ENCODE measurements around the gene MEX3A. TPM values are rescaled to one million over a fixed set of nuclear protein-coding genes. Genes with fewer than 3 reads are reported as not detected.
A peak's percentile ranks its signal among the peaks of the same experiment; 100 is the strongest.
"Not testable (repeated sequence)": the region's sequence is repeated elsewhere in the genome, so short reads cannot be mapped to it uniquely, and the experiment has no call there.

MEX3A gene
- total RNA-seq, 2 donors from 2014 or later = 0.15 to 0.42 TPM

DNA sequence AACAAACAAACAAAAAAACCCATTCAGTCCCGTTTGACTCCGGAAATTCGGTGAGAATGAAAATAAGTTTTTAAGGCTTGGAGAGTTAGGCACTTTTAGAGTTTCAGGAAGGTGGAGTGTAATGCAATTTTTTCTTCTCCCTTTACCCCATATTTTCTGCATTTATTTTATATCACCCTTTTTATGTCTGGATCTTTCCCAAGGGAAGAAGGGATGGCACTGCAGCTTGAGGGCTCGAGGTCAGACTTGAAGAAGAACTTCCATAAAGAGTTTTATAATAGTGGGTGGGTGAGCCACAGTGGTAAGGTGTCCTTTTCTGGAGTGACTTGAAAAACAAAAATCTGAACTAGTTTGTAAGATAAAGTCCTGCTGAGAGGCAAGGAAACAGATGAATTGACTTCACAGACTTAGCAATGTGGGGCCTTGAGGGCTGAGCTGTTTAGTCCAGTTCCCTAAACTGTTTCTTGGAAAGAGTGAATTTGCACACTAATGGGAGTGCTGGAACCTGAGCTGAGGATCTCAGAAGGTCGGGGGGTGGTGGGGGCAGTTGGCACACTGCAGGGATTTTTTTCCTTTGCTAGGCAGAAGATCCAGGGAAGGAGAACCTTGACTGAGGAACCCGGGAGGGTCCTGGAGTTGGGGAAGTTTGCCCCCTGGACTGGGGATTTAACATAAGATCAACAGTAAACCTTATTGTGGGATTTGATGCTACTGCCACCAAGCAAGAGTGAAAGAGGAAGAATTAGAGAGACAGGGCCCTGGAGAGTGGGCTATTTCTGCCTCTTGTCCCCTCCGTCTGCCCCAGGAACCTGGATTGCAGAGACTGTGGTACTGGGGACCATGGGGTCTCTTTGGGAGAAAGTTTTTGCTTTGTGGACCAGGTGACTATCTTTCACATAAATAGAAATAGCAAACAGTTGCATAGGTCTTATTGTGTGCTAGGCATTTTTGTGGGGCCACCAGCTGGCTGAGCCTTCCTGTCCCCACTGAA is 1.8 kb upstream of the MEX3A start:
- ATAC-seq (no peak), DNase-seq (no peak)
- intact Hi-C loops (cut with DNase I) = no loop called here

DNA sequence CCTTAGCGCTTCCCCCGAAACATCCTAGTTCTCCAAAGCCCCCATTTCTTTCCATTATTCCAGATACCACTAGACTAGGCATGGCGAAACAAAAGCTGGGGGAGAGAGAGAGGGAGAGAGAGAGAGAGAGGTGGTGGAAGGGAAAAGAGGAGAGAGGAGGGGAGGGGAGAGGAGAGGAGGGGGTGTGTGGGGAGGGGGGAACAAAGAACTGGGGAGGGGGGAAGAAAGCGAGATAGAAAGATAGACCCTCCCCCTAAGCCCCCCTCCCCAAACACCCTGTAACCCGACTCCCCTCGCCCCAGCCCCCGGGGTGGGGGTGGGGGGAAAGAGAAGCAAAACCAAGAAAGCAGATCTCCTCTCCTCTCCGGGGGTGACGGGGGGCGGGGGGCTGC is 352 bp downstream of the MEX3A start:
- intact Hi-C loops (cut with DNase I) = no loop called here
- DNase-seq (no peak), ATAC-seq (peak in 1 of 2 donors; percentile 1)

DNA sequence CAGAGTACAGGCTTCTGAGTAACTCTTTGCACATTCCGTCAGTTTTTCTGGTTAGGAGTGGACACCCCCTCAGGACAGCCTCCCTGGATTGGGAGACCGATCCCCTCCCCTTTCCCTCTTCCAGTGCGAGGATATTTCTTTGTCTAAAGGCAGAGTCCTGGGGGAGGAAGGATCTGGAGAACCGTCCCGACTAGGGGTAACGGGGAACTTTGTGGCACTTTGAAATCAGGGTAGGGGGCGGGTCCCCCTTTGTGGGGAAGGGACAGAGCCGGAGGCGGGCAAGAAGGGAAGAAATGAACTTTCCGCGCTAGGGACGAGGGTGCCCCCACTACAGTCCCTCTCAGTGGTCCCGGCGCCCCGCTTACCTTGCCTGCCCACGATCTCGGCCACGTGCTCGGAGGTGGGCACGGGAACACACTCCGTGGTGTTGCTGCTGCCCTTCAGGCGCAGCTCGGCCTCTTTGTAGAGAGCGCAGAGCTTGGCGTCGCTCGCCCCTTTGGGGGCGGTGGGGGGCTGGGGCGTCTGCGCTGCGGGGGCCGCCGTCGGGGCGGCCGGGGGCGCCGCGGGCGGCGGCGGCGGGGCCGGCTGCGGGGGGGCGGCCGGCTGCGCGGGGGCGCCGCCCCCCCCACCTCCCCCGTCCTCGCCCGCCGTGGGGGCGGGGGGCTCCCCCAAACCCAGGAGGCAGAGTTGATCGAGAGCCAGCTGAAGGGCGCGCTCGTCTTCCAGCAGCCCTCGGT is 917 bp downstream of the MEX3A start:
- ATAC-seq (no peak), DNase-seq (peak; percentile 24)
- intact Hi-C loops (cut with DNase I) = no loop called here

DNA sequence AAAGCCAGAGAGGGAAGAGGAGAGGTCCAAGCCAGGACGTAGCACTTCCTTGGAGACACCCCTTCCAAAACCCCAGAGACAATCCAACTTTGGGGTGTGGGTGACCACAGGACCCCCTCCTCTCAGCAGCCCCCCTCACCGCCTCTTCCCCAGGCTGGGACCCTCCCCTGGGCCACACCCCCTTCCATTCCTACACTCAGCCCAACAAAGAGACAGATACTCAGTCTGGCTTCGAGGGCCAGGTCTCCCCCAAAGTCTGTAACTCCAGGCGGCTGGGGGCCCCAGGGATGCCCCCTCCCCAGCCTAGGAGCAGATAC is 1.4 kb downstream of the MEX3A start:
- no peak for ATAC-seq
- DNase-seq = no peak
- intact Hi-C loops (cut with DNase I) = no loop called here

DNA sequence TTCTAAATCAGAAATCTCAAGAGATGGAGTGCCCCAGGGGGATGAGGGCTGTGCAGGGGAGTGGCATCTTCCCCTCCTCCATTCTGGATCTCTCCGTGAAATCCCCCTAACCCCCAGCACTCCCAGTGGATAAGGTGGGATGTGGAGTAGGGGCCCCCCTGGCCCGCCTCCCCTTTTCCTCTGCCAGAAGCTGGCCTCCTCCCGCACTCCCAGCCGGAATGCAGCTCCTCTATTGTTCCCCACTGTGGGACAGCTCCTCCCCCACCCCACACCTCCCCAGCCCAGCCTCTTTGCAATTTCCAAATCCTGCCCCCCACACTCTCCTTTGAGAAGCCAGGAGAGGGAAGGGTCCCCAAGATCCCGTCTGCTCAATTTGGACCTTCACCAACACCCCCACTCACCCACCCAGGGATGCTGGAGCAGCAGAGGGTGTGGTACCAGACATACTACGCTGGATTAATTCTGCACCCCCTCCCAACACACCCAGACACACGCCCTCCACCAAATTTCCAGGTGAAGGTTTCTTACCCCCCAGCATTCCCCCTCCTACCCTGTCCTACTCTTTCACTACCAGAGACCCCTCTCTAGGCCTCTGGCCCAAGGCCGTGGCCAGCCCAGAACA is 1.9 kb downstream of the MEX3A start:
- no peak for ATAC-seq
- intact Hi-C loops (cut with DNase I) = no loop called here
- no peak for DNase-seq

DNA sequence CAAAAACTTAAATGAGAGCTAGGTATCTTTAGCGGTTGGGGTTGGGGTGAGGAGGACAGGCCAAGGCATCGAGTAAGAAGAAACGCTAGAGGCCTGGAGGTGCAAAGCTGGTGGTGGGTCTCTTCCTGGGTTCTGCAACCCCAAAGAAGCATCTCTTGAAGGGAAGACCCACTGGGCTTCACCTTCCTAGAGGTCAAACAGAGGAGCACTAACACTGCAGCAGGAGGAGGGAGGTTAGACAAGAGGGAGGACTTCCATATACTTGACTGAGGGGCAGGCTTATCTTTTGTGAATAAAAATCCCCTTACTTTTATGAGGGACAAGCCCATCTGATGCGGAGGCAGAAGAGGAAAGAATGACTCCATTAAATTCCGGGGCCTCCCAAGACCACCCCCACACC is 2.5 kb downstream of the MEX3A start:
- intact Hi-C loops (cut with DNase I) = no loop called here
- DNase-seq (no peak), ATAC-seq (no peak)

DNA sequence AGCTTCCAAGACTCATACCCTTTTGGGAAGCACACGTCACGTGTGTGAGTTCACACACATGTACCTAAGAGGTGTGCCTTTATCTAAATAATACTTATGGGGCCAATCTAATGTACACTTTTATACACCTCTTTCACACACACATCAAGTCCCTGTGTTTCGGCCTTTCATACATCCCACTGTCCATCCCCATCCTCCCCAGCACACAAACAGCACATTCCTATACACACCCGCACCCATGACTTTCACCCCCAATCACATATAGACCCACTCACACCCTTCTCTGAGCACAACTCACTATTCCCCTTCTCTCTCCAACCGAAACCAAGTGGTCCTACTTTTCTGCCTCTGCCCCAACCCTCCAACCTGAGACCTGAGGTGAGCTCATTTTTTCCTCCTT is 3.5 kb downstream of the MEX3A start:
- intact Hi-C loops (cut with DNase I) = no loop called here
- no peak for DNase-seq

DNA sequence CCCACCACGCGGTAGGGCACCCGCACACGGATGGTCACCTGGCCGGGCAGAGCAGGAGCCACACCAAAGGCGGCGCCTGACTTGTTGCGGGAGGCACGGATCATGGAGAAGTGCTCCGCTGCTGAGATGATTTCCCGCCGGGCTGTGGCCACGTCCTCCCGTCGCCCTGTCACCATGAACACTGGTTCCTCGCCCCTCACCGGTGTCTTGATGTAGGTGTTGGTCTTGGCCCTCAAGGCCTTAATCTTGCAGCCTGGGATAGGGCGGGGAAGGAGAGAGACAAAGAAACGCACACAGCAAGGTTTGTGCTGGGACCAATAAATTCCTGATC is 4.9 kb downstream of the MEX3A start:
- ATAC-seq = no peak
- intact Hi-C loops (cut with DNase I) = no loop called here

More for the DNA sequence above, 3.5 kb downstream of the MEX3A start:
- no peak for ATAC-seq

DNA sequence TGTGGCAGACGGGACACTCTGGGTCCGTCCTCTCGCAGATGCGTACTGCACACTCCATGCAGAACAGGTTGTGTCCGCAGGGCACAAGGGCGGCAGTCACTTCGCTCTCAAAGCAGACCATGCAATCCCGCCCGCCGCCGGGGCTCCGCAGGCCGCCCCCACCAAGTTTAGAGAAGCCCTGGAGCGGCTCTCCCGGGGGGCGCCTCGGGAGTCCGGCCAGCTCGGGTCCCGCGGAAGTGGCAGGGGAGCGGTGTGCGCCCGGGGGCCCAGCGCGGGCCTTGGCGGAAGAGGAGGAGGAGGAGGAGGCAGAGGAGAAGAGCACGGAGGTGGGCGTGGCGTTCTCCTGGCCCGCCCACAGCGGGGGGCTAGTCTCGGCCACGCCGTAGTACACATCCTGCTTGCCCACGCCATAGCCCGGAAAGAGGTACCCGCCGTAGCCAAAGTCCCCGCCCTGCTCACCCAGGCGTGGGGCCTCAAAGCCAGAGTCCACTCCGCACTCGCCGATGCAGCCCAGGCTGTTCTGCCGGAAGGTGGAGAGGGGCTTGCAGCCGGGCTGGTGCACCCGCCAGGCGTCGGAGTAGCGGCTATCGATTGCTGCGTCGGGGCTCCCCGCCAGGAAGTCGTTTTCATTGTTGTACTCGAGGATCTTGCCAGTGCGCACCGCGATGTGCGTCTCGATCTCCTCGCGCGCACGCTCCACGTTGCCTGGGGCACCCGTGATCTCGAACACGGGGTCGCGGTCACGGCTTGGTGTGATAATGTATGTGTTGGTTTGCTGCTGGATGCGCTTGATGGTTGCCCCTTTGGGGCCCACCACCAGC is 5.4 kb downstream of the MEX3A start:
- peak; percentile 70 to 78 for ATAC-seq
- intact Hi-C loops (cut with DNase I) = no loop called here
- DNase-seq = peak; percentile 79

More for the DNA sequence above, 4.9 kb downstream of the MEX3A start:
- DNase-seq = no peak

DNA sequence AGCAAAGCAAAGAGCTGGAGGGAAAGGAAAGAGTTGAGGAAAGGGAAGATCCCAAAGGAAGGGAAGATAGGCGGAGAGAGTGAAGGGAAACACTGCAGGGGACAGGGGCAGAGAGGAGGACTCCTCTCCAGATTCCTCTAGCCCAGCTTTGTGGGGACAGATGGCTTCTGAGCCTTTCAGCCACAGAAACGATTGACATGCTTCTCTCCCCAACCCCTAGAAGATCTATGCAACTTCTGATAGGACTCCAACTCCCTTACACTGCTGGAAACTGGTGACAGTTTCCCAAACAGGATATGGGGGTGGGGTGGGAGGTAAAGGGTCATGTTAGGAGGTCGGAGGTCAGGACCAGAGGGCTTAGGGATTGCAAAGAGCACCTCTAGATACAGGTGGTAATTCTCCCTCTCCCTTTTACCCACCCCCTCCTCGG is 6.5 kb downstream of the MEX3A start:
- ATAC-seq (no peak), DNase-seq (no peak)
- intact Hi-C loops (cut with DNase I) = no loop called here

DNA sequence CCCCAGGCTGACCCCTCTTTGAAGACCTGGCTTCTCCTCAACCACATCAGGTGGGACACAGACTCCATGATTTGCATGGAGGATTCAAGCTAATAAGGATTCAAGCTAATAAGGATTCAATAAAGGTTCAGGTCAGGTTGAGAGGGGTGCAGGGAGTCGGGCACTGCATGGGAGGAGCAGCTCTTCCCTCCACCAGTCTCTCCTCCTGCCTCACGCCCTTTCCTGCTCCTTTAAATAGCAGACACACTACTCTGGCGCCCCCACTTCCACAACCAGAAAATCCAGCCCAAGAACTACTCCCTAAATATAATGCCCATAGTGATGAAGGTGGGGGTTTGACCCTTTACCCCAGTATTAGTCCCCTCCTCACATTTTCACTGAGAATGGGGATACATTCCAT is 7.1 kb downstream of the MEX3A start:
- intact Hi-C loops (cut with DNase I) = no loop called here
- DNase-seq = no peak
- no peak for ATAC-seq

DNA sequence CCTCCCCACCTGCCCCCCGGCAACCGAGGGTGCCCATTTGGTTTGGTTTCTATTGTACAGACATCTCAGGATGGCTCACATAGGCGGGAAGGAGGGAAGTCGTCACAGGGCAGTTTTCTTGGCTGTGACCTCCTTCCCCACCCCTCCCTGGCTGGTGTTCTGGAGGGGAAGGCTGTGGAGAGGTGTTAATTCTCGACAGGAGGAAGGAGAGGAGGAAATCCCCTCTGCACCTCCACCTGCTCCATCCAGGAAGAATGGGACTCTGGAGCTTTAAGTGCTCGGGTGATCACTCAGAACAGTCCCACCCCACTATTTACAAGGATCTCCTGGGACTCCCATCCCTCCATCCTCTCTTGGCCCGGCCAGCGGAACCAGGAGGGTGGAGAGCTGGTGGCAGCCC is 7.6 kb downstream of the MEX3A start:
- ATAC-seq = no peak

DNA sequence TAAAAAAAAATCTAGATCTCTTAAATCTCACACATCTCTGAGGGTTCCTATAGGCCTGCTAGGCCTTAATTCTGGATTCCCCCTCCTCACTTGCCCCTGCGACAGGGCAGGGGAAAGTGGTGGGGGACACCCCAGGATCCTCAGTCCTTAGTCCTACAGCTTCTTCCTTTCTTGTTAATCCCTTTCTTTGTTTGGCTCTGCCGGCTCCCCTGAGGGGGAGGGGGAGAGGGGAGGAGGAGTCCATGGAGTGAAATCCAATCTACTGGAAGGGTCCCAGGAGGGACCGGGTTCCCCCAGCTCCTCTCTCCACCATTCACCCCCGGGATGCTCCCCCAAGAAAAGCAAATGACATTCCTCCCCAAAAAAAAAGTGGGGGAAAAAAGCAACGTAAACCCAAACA is 8.5 kb downstream of the MEX3A start:
- intact Hi-C loops (cut with DNase I) = no loop called here
- ATAC-seq (no peak), DNase-seq (no peak)

More for the DNA sequence above, 7.6 kb downstream of the MEX3A start:
- intact Hi-C loops (cut with DNase I) = no loop called here
- DNase-seq = no peak

DNA sequence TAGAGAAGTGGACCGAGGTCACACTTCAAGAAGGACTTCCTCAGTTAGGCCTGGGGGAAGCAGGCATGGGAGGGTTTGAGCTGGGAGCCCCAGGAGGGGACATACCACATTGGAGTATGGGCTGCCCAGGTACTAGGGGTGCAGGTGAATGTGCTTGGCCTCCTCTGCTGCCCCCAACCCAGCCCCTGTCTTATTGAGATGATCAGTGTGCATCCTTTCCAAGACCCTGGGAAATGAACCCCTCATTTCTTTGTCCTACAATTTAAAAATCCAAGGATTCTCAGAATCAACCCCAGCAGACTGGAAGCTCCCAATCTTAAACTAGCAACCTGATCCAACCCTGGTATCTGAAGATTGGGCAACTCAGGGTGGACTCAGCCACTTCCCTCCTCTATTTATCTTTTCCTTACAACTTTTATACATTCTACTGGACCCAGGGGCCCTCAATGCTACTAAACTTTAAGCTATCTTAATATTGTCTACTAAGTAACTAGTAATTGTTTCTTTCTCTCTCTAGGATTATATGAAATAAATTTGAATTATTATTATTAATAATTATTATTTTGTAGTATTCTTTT is 9.1 kb downstream of the MEX3A start:
- intact Hi-C loops (cut with DNase I) = no loop called here
- DNase-seq (no peak), ATAC-seq (no peak)

DNA sequence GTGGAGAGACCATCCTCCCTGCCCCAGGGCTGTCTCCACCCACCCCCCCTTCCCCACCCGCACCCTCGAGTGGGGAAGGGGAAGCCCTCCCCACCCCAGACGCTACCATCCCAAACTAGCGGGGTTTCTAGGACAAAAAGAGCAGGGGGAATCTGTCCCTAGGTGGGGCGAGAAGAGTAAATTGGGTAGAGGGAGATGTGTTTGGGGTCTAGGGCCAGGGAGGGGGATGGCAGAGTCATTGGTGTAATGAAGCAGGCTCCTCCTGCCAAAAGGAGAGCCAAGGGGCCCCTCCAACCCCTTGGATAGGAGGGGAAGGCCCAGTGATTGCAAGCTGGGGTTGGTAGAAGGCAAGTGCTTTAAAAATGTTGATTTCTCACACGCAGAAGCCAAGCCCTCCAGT is 10.0 kb downstream of the MEX3A start:
- DNase-seq (no peak), ATAC-seq (no peak)
- intact Hi-C loops (cut with DNase I) = no loop called here

DNA sequence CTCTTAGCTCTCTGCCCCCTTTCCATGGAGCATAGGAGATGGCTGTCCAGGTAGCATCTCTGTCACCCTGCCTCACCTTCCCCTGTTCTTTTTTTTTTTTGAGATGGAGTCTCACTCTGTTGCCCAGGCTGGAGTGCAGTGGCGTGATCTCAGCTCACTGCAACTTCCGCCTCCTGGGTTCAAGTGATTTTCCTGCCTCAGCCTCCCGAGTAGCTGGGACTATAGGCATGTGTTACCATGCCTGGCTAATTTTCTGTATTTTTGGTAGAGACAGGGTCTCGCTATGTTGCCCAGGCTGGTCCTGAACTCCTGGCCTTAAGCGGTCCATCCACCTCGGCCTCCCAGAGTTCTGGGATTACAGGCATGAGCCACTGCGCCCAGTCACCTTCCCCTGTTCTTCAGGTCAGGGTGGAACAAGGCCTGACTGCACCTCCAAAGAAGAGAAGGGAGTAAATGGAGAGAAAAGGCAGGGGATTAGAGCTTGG is 10.9 kb downstream of the MEX3A start:
- ATAC-seq; DNase-seq; intact Hi-C loops (cut with DNase I): not testable (repeated sequence)

DNA sequence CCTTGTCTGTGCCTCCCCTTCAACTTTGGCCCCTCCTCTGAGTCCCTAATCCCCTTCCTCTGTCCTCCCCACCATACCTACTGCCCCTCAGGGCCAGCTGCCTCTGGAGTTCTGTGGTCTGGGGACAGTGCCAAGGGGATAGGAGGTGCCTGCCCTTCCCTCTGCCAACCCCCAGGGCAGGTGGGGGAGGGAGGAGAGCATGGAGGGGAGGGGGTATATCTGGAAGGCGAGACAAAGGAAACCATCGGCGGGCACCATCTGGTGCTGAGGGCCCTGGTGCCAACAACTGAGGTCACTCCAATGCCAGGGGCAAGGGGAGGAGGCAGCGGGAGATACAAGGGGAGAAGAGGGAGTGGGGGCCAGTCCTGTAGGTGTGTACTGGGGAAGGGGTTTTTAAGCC is 11.7 kb downstream of the MEX3A start:
- intact Hi-C loops (cut with DNase I) = no loop called here
- ATAC-seq (peak in 1 of 2 donors; percentile 6), DNase-seq (no peak)

DNA sequence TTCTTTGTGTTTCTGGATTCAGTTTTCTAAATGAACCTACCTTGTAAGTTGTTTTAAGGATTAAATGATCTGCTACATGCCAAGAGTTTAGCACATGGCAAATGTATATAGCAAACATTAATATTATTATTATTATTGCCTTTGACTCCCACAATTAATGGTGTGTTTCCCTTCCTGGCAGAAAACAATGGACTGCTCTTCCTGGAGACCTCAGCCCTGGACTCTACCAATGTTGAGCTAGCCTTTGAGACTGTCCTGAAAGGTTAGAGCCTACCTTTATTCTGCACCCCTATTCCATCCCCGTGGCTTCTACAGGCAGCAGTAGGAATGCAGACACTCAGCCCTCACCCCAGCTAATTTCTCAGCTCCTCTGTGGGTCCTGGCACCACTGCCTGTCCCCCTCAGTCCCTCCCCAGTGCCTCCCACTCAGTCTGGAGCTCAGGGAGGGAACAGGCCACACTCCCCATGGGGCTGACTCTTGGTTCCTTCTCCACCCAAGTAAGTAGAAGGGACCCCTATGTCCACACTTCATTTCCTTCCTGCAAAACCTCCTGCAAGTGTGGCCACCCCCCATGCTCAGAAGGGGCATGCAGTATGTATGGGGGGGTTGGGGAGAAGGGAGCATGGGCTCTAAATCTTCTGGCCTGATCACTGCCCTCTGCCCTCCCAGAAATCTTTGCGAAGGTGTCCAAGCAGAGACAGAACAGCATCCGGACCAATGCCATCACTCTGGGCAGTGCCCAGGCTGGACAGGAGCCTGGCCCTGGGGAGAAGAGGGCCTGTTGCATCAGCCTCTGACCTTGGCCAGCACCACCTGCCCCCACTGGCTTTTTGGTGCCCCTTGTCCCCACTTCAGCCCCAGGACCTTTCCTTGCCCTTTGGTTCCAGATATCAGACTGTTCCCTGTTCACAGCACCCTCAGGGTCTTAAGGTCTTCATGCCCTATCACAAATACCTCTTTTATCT is 12.5 kb downstream of the MEX3A start:
- DNase-seq (no peak), ATAC-seq (peak in 1 of 2 donors; percentile 28)
- intact Hi-C loops (cut with DNase I) = no loop called here
